DOHH2 (cell line): ENCODE data around the gene CTU1.
A peak's percentile ranks its signal among the peaks of the same experiment; 100 is the strongest.

Experiments
- H3F3A ChIP-seq: fragments of 200-600 bp; sonication (generic), shearing (Covaris generic); 2 replicates; pipeline ENCODE4 v1.6.0; 2016; ENCODE audit warnings: antibody characterized with exemption, mild to moderate bottlenecking; ENCODE audit not compliant: control insufficient read depth, insufficient read depth
- H3K27ac ChIP-seq: fragments of 200-600 bp; sonication (generic); 2 replicates; pipeline ENCODE4 v1.5.1; 2014; ENCODE audit warnings: low read depth, mild to moderate bottlenecking, low read length, moderate library complexity
- H3K27me3 ChIP-seq: fragments of 200-600 bp; sonication (generic); 2 replicates; pipeline ENCODE4 v1.6.1; 2014; ENCODE audit warnings: mild to moderate bottlenecking, low read length, mixed read lengths; ENCODE audit not compliant: control insufficient read depth
- H3K36me3 ChIP-seq: fragments of 200-600 bp; sonication (generic); 2 replicates; pipeline ENCODE4 v1.6.1; 2014; ENCODE audit warnings: mild to moderate bottlenecking, low read length, moderate library complexity, mixed read lengths; ENCODE audit not compliant: control insufficient read depth
- H3K4me1 ChIP-seq: fragments of 200-600 bp; sonication (generic); 2 replicates; pipeline ENCODE4 v1.6.1; 2014; ENCODE audit warnings: mild to moderate bottlenecking, low read length, mixed read lengths; ENCODE audit not compliant: control insufficient read depth
- H3K4me2 ChIP-seq: fragments of 200-600 bp; sonication (generic); 2 replicates; pipeline ENCODE4 v1.6.0; 2014; ENCODE audit warnings: mild to moderate bottlenecking, low read length, moderate library complexity
- H3K4me3 ChIP-seq: fragments of 200-600 bp; sonication (generic); 2 replicates; pipeline ENCODE4 v1.5.1; 2014; ENCODE audit warnings: mild to moderate bottlenecking, low read length, mixed read lengths
- H3K79me2 ChIP-seq: fragments of 200-600 bp; sonication (generic); 2 replicates; pipeline ENCODE4 v1.6.1; 2014; ENCODE audit warnings: mild to moderate bottlenecking, low read length, mixed read lengths; ENCODE audit not compliant: control insufficient read depth
- H3K9me2 ChIP-seq: fragments of 200-600 bp; sonication (generic); replicated peaks from 2 replicates; pipeline ENCODE4 v1.6.1; 2014; ENCODE audit warnings: mild to moderate bottlenecking, low read length, mixed read lengths; ENCODE audit not compliant: control insufficient read depth
- H3K9me3 ChIP-seq: fragments of 200-600 bp; sonication (generic); 2 replicates; pipeline ENCODE4 v1.6.1; 2014; ENCODE audit warnings: antibody characterized with exemption, low read length, mixed read lengths; ENCODE audit not compliant: control insufficient read depth, insufficient read depth
- H4K20me1 ChIP-seq: fragments of 200-600 bp; sonication (generic); 2 replicates; pipeline ENCODE4 v1.6.0; 2014; ENCODE audit warnings: low read depth, mild to moderate bottlenecking, antibody characterized with exemption, low read length, moderate library complexity; ENCODE audit not compliant: control insufficient read depth, insufficient read depth
- EZH2phosphoT487 ChIP-seq: fragments of 200-600 bp; sonication (generic); IDR thresholded peaks from 2 replicates; pipeline ENCODE4 v1.6.1; 2017; ENCODE audit warnings: borderline replicate concordance, mild to moderate bottlenecking, antibody characterized with exemption, low read length, moderate library complexity, mixed read lengths
- TF ChIP-seq, protein P1 (sequence below): fragments of 200-600 bp; sonication (generic); IDR thresholded peaks from one replicate; pipeline ENCODE4 v1.5.1; 2014; ENCODE audit warnings: antibody characterized with exemption, mild to moderate bottlenecking, low read depth, low read length; ENCODE audit not compliant: poor library complexity, severe bottlenecking

The CTU1 gene

DNA sequence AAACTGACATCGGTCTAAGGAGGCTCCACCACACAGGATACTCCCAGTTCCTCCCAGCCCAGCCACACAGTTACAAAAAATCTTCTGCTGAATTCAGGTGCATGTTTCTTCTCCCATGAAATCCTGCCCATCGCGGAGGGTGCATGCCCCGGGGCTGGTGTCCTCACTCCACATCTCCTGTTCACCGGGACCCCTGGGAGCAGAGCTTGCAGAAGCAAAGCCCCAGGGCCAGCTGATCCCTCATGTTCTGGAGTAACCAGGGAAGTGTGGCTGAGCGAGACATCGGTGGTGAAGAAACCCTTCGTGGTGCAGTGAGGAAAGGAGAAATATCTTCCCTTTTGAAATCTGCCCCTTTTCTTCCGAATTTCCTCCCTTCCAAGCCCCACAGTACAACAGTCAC lies 15.6 kb upstream of the CTU1 start:
- H3K27ac ChIP-seq = peak overlapping the region; percentile 71
- peaks cover 24% of the 10 kb centered on the region for H3F3A ChIP-seq
- H3K36me3 ChIP-seq = no peaks in the 10 kb centered on the region
- H3K79me2 ChIP-seq = no peaks in the 10 kb centered on the region
- peak overlapping the region; percentile 84 for H3K4me2 ChIP-seq
- peaks cover 64% of the 10 kb centered on the region for H3K4me1 ChIP-seq
- H3K9me3 ChIP-seq = no peaks in the 10 kb centered on the region
- TF ChIP-seq EZH2phosphoT487 = no peak
- H4K20me1 ChIP-seq = no peaks in the 10 kb centered on the region
- no peaks in the 10 kb centered on the region for H3K9me2 ChIP-seq
- no peaks in the 10 kb centered on the region for H3K27me3 ChIP-seq
- H3K4me3 ChIP-seq = peak overlapping the region; percentile 58

DNA sequence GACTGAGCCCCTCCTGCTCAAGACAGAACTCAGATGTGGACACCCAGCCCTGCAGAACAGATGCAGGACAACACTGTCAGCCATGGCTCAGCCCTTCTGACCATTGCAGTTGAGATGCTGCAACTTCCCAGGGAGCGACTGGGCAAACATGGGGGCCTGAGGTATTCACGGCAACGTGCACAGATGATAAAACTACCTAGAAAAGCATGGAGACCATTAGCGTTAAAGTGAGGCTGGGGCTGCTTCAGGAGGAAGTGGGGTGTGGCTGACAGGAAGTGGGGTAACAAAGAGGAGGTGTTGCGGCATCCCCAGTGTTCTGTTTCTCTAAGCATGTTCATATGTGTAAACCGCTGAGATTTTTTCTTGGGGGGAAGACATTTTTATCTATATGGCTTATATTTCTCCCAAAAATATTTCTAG lies 15.2 kb upstream of the CTU1 start:
- Histone ChIP-seq H3K27me3 (no peaks in the 10 kb centered on the region), H3K4me3 (peak overlapping the region; percentile 58), H4K20me1 (no peaks in the 10 kb centered on the region), H3K4me2 (peak overlapping the region; percentile 84), H3K9me3 (no peaks in the 10 kb centered on the region), H3K79me2 (no peaks in the 10 kb centered on the region), H3K4me1 (peaks cover 60% of the 10 kb centered on the region), H3F3A (peaks cover 20% of the 10 kb centered on the region), H3K36me3 (no peaks in the 10 kb centered on the region), H3K9me2 (no peaks in the 10 kb centered on the region), H3K27ac (peak overlapping the region; percentile 71)
- TF ChIP-seq, protein P1, sequence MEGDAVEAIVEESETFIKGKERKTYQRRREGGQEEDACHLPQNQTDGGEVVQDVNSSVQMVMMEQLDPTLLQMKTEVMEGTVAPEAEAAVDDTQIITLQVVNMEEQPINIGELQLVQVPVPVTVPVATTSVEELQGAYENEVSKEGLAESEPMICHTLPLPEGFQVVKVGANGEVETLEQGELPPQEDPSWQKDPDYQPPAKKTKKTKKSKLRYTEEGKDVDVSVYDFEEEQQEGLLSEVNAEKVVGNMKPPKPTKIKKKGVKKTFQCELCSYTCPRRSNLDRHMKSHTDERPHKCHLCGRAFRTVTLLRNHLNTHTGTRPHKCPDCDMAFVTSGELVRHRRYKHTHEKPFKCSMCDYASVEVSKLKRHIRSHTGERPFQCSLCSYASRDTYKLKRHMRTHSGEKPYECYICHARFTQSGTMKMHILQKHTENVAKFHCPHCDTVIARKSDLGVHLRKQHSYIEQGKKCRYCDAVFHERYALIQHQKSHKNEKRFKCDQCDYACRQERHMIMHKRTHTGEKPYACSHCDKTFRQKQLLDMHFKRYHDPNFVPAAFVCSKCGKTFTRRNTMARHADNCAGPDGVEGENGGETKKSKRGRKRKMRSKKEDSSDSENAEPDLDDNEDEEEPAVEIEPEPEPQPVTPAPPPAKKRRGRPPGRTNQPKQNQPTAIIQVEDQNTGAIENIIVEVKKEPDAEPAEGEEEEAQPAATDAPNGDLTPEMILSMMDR = no peak
- TF ChIP-seq EZH2phosphoT487 = no peak

DNA sequence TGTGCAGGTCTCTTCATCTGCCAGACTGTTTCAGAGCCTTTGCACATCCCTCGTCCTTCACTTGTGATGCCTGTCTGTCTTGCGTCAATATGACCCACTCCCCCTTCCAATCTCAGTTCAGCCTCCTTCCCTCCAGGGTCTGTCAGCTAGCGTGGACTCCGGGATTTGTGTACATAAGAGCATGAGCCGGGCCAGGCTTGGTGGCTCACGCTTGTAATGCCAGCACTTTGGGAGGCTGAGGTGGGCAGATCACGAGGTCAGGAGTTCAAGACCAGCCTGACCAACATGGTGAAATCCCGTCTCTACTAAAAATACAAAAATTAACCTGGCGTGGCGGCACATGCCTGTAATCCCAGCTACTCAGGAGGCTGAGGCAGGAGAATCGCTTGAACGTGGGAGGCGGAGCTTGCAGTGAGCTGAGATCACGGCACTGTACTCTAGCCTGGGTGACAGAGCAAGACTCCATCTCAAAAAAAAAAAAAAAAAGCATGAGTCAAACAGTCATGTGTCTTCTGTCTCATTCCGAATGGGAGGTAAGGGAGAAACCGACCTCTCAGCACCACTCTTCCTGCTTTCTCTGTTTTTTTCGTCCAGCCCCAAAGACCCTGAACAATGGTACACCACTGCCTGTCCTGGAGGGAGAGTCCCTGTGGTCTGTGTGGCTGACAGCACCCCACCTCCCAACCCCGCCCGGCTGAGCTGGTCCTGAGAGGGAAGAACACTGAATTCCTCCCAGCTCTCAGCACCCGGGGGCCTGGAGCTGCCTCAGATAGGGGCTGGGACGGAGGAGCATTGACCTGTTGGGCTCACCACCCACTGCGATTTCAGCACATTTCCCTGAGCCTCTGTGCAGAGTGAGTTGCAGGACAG lies 14.1 kb upstream of the CTU1 start:
- Histone ChIP-seq H3K4me1 (peaks cover 50% of the 10 kb centered on the region), H3K27me3 (peaks cover 2% of the 10 kb centered on the region; the same call in 1 of the 2 replicates), H3K36me3 (no peaks in the 10 kb centered on the region), H4K20me1 (no peaks in the 10 kb centered on the region), H3K9me2 (no peaks in the 10 kb centered on the region), H3K9me3 (no peaks in the 10 kb centered on the region), H3F3A (peaks cover 10% of the 10 kb centered on the region), H3K79me2 (no peaks in the 10 kb centered on the region), H3K27ac (peak overlapping the region; percentile 71; the same call in 1 of the 2 replicates), H3K4me2 (peak overlapping the region; percentile 84), H3K4me3 (0 out of 2 replicates have a peak overlapping the region, but pooled peaks have one; percentile 58)
- TF ChIP-seq, protein P1 = no peak
- no peak for TF ChIP-seq EZH2phosphoT487

DNA sequence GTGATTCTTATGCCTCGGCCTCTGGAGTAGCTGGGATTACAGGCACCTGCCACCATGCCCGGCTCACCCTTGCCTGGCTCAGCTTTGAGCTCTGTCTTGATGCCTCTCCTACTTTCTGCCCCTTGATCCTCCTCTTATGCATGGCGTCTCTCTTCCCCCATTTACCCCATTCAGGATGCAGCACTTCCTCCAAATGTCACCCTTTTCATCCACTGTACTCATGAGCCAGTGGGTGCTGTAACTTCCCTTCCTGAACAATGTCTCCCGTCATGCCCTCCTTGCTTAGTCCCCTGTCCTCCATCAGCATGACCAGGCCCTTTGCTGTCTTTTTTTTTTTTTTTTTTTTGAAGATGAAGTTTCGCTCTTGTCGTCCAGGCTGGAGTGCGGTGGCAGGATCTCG lies 13.0 kb upstream of the CTU1 start:
- H3K4me3 ChIP-seq = no peak overlapping the region
- no peaks in the 10 kb centered on the region for H4K20me1 ChIP-seq
- H3K79me2 ChIP-seq = no peaks in the 10 kb centered on the region
- H3K27me3 ChIP-seq = peaks cover 5% of the 10 kb centered on the region; the same call in 1 of the 2 replicates
- no peak for TF ChIP-seq EZH2phosphoT487
- TF ChIP-seq, protein P1 = no peak
- no peaks in the 10 kb centered on the region for H3K9me3 ChIP-seq
- no peaks in the 10 kb centered on the region for H3K36me3 ChIP-seq
- no peak overlapping the region for H3K4me2 ChIP-seq
- no peaks in the 10 kb centered on the region; the same call in 1 of the 2 replicates for H3F3A ChIP-seq
- no peak overlapping the region for H3K27ac ChIP-seq
- no peaks in the 10 kb centered on the region for H3K9me2 ChIP-seq
- peaks cover 39% of the 10 kb centered on the region for H3K4me1 ChIP-seq
